A673 (cell line): ENCODE data around the gene SLC38A4. TPM values are rescaled to one million over a fixed set of nuclear protein-coding genes. Genes with fewer than 3 reads are reported as not detected.

Experiments
- BruUV-seq: library from RNA; stranded (reverse); fragments of 400-500 nt; replicated peaks from 2 replicates; lab custom pipeline; 2021; lab: Mats Ljungman, UMichigan
- CTCF ChIA-PET: fragments of 300-600 bp; sonication (Branson Sonifier 250); formaldehyde crosslinking; loops from one replicate; lab custom pipeline; 2022; ENCODE audit warnings: antibody characterized with exemption; lab: Charles Lee
- POLR2A ChIA-PET: fragments of 300-600 bp; sonication (Branson Sonifier 250); formaldehyde crosslinking; loops from one replicate; lab custom pipeline; 2022; ENCODE audit warnings: antibody characterized with exemption; ENCODE audit not compliant: low non-redundant PET; lab: Charles Lee
- DNase-seq: peaks from one replicate; pipeline ENCODE4 v3.0.0-alpha.2; 2015; ENCODE audit warnings: low spot score
- H3K27ac ChIP-seq: fragments of 200-600 bp; sonication (generic); 2 replicates; pipeline ENCODE4 v1.5.1; 2016; ENCODE audit warnings: mixed run types, low read depth, mild to moderate bottlenecking, mixed read lengths, antibody characterized with exemption, low read length; ENCODE audit not compliant: poor library complexity, severe bottlenecking
- H3K27me3 ChIP-seq: fragments of 200-600 bp; sonication (generic); replicated peaks from 2 replicates; pipeline ENCODE4 v1.6.1; 2017; ENCODE audit warnings: mixed run types, low read depth, mild to moderate bottlenecking, mixed read lengths, antibody characterized with exemption, low read length; ENCODE audit not compliant: insufficient read depth, poor library complexity
- H3K36me3 ChIP-seq: fragments of 200-600 bp; sonication (generic); 2 replicates; pipeline ENCODE4 v1.6.1; 2016; ENCODE audit warnings: mixed run types, mild to moderate bottlenecking, mixed read lengths, antibody characterized with exemption, low read length; ENCODE audit not compliant: insufficient read depth, poor library complexity, severe bottlenecking
- H3K4me1 ChIP-seq: fragments of 200-600 bp; sonication (generic); 2 replicates; pipeline ENCODE4 v1.6.1; 2017; ENCODE audit warnings: mixed run types, mild to moderate bottlenecking, mixed read lengths, antibody characterized with exemption, low read length; ENCODE audit not compliant: insufficient read depth, poor library complexity, severe bottlenecking
- H3K4me3 ChIP-seq: fragments of 200-600 bp; sonication (generic); 2 replicates; pipeline ENCODE4 v1.5.1; 2016; ENCODE audit warnings: low read depth, mixed run types, mild to moderate bottlenecking, mixed read lengths, low read length; ENCODE audit not compliant: poor library complexity, severe bottlenecking
- H3K9me3 ChIP-seq: fragments of 200-600 bp; sonication (generic); 2 replicates; pipeline ENCODE4 v1.6.1; 2016; ENCODE audit warnings: mixed run types, low read depth, mild to moderate bottlenecking, mixed read lengths, antibody characterized with exemption, low read length; ENCODE audit not compliant: poor library complexity, severe bottlenecking
- CTCF ChIP-seq: fragments of 300-800, 200-600 bp; sonication (generic); conservative IDR thresholded peaks from 2 replicates; pipeline ENCODE4 v1.5.1; 2017; ENCODE audit warnings: low read depth, mild to moderate bottlenecking, antibody characterized with exemption, low read length, moderate library complexity, mixed read lengths
- EZH2 ChIP-seq: fragments of 200-600 bp; sonication (generic); IDR thresholded peaks from 2 replicates; pipeline ENCODE4 v1.6.1; 2017; ENCODE audit warnings: borderline replicate concordance, low read depth, mild to moderate bottlenecking, mixed read lengths, antibody characterized with exemption, low read length; ENCODE audit not compliant: poor library complexity, severe bottlenecking
- intact Hi-C: fragments of 100-400 bp; cut with micrococcal nuclease; formaldehyde crosslinking; loops from one replicate; pipeline ENCODE4 v1.10.0; 2022; ENCODE audit not compliant: unreplicated experiment
- total RNA-seq: library from RNA; stranded (reverse); gene quantifications from 2 replicates; pipeline ENCODE4 v1.2.3, GENCODE V29; 2021

The SLC38A4 gene
- total RNA-seq, 1 experiment from 2014 or later, result 0.58 TPM

DNA sequence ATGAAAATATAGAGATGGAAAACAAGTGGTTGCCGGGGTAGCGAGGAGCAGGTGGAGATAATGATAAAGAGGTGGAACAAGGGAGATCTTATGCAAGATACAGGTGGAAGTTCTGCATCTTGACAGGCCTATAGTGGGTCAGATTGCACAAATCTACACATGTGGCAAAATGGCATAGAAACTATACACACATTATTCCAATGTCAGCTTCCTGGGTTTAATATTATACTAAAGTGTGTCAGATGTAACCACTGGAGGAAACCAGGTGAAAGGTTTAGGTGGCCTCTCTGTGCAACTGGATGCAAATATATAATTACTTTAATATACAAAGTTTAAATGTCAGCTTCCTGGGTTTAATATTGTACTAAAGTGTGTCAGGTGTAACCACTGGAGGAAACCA, 1.1 kb downstream of the SLC38A4 start:
- BruUV-seq, result no TSS peak
- no peak overlapping the region for H3K27ac ChIP-seq
- H3K4me1 ChIP-seq, result no peaks in the 10 kb centered on the region
- DNase-seq, result no peak
- no peaks in the 10 kb centered on the region for H3K36me3 ChIP-seq
- ChIA-PET CTCF (no interaction called here), POLR2A (no interaction called here)
- no peak overlapping the region for H3K4me3 ChIP-seq
- H3K27me3 ChIP-seq, result peaks cover 23% of the 10 kb centered on the region
- intact Hi-C loops, result no loop called here
- TF ChIP-seq EZH2, result no peak
- TF ChIP-seq CTCF, result no peak
- H3K9me3 ChIP-seq, result no peaks in the 10 kb centered on the region

DNA sequence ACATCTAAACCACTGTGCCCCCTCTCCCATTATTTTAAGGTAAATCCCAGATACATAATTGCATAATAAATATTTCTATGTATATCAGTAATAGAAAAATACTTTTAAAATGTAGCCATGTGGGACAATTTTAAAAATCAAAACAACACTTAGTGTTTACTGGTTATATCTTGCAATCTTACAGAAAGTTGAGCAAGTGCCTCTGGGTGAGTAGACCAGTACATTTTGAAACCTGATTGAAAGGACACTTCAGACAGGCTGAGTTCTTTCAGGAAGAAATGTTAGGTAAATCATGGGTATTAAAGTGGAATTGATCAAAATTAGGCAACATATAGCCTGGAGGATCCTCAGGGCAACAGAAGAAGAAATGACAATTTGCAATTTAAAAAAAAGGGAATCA, 7.2 kb downstream of the SLC38A4 start:
- Histone ChIP-seq H3K36me3 (no peaks in the 10 kb centered on the region), H3K4me3 (no peak overlapping the region), H3K4me1 (no peaks in the 10 kb centered on the region), H3K27me3 (no peaks in the 10 kb centered on the region), H3K27ac (no peak overlapping the region), H3K9me3 (no peaks in the 10 kb centered on the region)
- no peak for DNase-seq
- CTCF ChIA-PET, result no interaction called here
- BruUV-seq, result no TSS peak
- TF ChIP-seq CTCF, result no peak
- TF ChIP-seq EZH2, result no peak
- POLR2A ChIA-PET, result no interaction called here
- intact Hi-C loops, result no loop called here

- H3K27me3 ChIP-seq, result no peaks in the 10 kb centered on the region
- H3K36me3 ChIP-seq, result no peaks in the 10 kb centered on the region
- no peak for DNase-seq
- no TSS peak for BruUV-seq
- no peak overlapping the region for H3K4me3 ChIP-seq
- no peak for TF ChIP-seq EZH2
- TF ChIP-seq CTCF, result no peak
- intact Hi-C loops, result no loop called here
- ChIA-PET POLR2A (no interaction called here), CTCF (no interaction called here)
- H3K27ac ChIP-seq, result no peak overlapping the region
- H3K9me3 ChIP-seq, result no peaks in the 10 kb centered on the region
- no peaks in the 10 kb centered on the region for H3K4me1 ChIP-seq
These were observed 10.0 kb downstream of the SLC38A4 start for GRCh38 chr12:46815809-46816208.
